Gastrocnemius medialis (tissue), 4 donors: Measurements from ENCODE around the gene BRICD5.

Source experiments
- CTCF ChIP-seq, 5 experiments: fragments of 450-650 bp in 3 of 5; fragments of 200-600 bp in 2 of 5; sonication (generic) in 2 of 5; IDR thresholded peaks in 4 of 5; conservative IDR thresholded peaks in 1 of 5; 1 replicate in 4 of 5; 2 replicates in 1 of 5; pipeline ENCODE4 v1.5.1; 2016 to 2019; ENCODE audit warnings: antibody characterized with exemption in 5 of 5, mild to moderate bottlenecking in 3 of 5, moderate library complexity in 3 of 5
- POLR2A ChIP-seq, 2 donors: fragments of 450-650 bp; IDR thresholded peaks; one replicate each; pipeline ENCODE4 v1.6.1; 2017; ENCODE audit warnings: antibody characterized with exemption in 2 of 2, mild to moderate bottlenecking in 2 of 2, moderate library complexity in 2 of 2

- TF ChIP-seq CTCF (IDR thresholded peaks at IDR 0.05 in 4 of 5, conservative IDR thresholded peaks at IDR 0.05 in 1 of 5) (no peak), POLR2A (IDR thresholded peaks at IDR 0.05) (no peak)
These were observed 1.2 kb downstream of the BRICD5 start for GRCh38 chr16:2209258-2210008.
